OCI-LY7 (cell line): ENCODE data around the gene LCN2. TPM values are rescaled to one million over a fixed set of nuclear protein-coding genes. Genes with fewer than 3 reads are reported as not detected.

Experiments
- BruUV-seq: library from RNA; stranded (reverse); fragments of 400-500 nt; replicated peaks from 2 replicates; lab custom pipeline; 2021; lab: Mats Ljungman, UMichigan
- CTCF ChIA-PET: fragments of 300-600 bp; sonication (Branson Sonifier 250); formaldehyde crosslinking; loops from one replicate; lab custom pipeline; 2022; ENCODE audit warnings: antibody characterized with exemption; ENCODE audit not compliant: unreplicated experiment; lab: Charles Lee
- POLR2A ChIA-PET: fragments of 300-600 bp; sonication (Branson Sonifier 250); formaldehyde crosslinking; loops from one replicate; lab custom pipeline; 2022; ENCODE audit warnings: antibody characterized with exemption; lab: Charles Lee
- DNase-seq: peaks from one replicate; pipeline ENCODE4 v3.0.0-alpha.2; 2015; ENCODE audit warnings: low spot score
- H2AFZ ChIP-seq: fragments of 200-600 bp; sonication (generic), shearing (Covaris generic); 2 replicates; pipeline ENCODE4 v1.6.1; 2014; ENCODE audit warnings: mild to moderate bottlenecking, antibody characterized with exemption, low read length, moderate library complexity
- H3K27ac ChIP-seq: fragments of 200-600 bp; sonication (generic); 2 replicates; pipeline ENCODE4 v1.5.1; 2014; ENCODE audit warnings: mixed run types, low read depth, mild to moderate bottlenecking, moderate library complexity, low read length, inconsistent platforms; ENCODE audit not compliant: poor library complexity, severe bottlenecking
- H3K36me3 ChIP-seq: fragments of 200-600 bp; sonication (generic); 2 replicates; pipeline ENCODE4 v1.6.1; 2014; ENCODE audit warnings: mild to moderate bottlenecking, antibody characterized with exemption, low read length, moderate library complexity, mixed read lengths; ENCODE audit not compliant: insufficient read depth
- H3K4me1 ChIP-seq: fragments of 200-600 bp; sonication (generic); 2 replicates; pipeline ENCODE4 v1.5.1; 2014; ENCODE audit warnings: mild to moderate bottlenecking, low read length; ENCODE audit not compliant: insufficient read depth, poor library complexity, severe bottlenecking
- H3K4me2 ChIP-seq: fragments of 200-600 bp; sonication (generic); 2 replicates; pipeline ENCODE4 v1.6.1; 2014; ENCODE audit warnings: mild to moderate bottlenecking, low read length
- H3K4me3 ChIP-seq: fragments of 200-600 bp; sonication (generic); 2 replicates; pipeline ENCODE4 v1.5.1; 2014; ENCODE audit warnings: mild to moderate bottlenecking, low read depth, low read length; ENCODE audit not compliant: poor library complexity, severe bottlenecking
- H3K79me2 ChIP-seq: fragments of 200-600 bp; sonication (generic); 2 replicates; pipeline ENCODE4 v1.6.1; 2016; ENCODE audit warnings: low read depth, mild to moderate bottlenecking, low read length, moderate library complexity, mixed read lengths; ENCODE audit not compliant: insufficient read depth
- H3K9me2 ChIP-seq: fragments of 200-600 bp; sonication (generic); 2 replicates; pipeline ENCODE4 v1.6.1; 2016; ENCODE audit warnings: mild to moderate bottlenecking, low read length, mixed read lengths; ENCODE audit not compliant: insufficient read depth
- H3K9me3 ChIP-seq: fragments of 200-600 bp; sonication (generic); 2 replicates; pipeline ENCODE4 v1.6.1; 2014; ENCODE audit warnings: mild to moderate bottlenecking, mixed run types, low read length, mixed read lengths
- H4K20me1 ChIP-seq: fragments of 200-600 bp; sonication (generic); 2 replicates; pipeline ENCODE4 v1.6.1; 2014; ENCODE audit warnings: mild to moderate bottlenecking, antibody characterized with exemption, low read length, moderate library complexity, mixed read lengths; ENCODE audit not compliant: insufficient read depth
- EZH2phosphoT487 ChIP-seq: fragments of 200-600 bp; sonication (generic); IDR thresholded peaks from 2 replicates; pipeline ENCODE4 v1.6.1; 2018; ENCODE audit warnings: low read depth, borderline replicate concordance, mild to moderate bottlenecking, mixed run types, antibody characterized with exemption, low read length, moderate library complexity, mixed read lengths
- intact Hi-C: fragments of 100-400 bp; cut with micrococcal nuclease; formaldehyde crosslinking; loops from one replicate; pipeline ENCODE4 v1.10.0; 2022; ENCODE audit not compliant: unreplicated experiment
- total RNA-seq, 2 experiments: library from RNA; depleted of rRNA in 1 of 2; stranded (reverse); fragments of >200 nt in 1 of 2; shearing (Covaris generic) in 1 of 2; gene quantifications; 2 replicates each; pipeline ENCODE4 v1.2.3, GENCODE V29; 2014 to 2022
- TF ChIP-seq, protein P1 (sequence below): fragments of 200-600 bp; sonication (generic); conservative IDR thresholded peaks from 2 replicates; pipeline ENCODE4 v1.5.1; 2014; ENCODE audit warnings: mild to moderate bottlenecking, antibody characterized with exemption, low read length, moderate library complexity, mixed read lengths

The LCN2 gene
- total RNA-seq, 2 experiments from 2014 or later = not detected

DNA sequence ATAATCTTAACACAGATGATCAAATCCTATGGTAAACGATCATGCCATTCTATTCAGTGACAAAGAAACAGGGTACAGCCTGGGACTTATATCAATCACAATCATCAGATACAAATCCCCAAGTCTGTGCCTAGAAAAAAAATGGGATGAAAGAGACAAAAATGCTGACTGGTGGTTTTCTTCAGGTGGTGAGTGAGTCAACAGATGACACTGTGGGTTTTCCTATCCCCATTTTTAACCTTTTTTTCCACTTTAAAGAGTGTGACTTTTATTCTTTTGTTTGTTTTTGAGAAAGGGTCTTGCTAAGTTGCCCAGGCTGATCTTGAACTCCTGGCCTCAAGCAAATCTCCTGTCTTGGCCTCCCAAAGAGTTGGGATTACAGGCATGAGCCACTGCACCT lies 39.0 kb downstream of the LCN2 start:
- Histone ChIP-seq H4K20me1 (no peaks in the 10 kb centered on the region), H3K4me1 (peaks cover 21% of the 10 kb centered on the region), H3K36me3 (peaks cover 44% of the 10 kb centered on the region), H3K9me2 (no peaks in the 10 kb centered on the region), H3K4me3 (no peak overlapping the region), H3K79me2 (no peaks in the 10 kb centered on the region), H3K27ac (no peak overlapping the region), H3K9me3 (no peaks in the 10 kb centered on the region), H2AFZ (no peak overlapping the region), H3K4me2 (no peak overlapping the region)
- TF ChIP-seq EZH2phosphoT487 = no peak
- TF ChIP-seq, protein P1, sequence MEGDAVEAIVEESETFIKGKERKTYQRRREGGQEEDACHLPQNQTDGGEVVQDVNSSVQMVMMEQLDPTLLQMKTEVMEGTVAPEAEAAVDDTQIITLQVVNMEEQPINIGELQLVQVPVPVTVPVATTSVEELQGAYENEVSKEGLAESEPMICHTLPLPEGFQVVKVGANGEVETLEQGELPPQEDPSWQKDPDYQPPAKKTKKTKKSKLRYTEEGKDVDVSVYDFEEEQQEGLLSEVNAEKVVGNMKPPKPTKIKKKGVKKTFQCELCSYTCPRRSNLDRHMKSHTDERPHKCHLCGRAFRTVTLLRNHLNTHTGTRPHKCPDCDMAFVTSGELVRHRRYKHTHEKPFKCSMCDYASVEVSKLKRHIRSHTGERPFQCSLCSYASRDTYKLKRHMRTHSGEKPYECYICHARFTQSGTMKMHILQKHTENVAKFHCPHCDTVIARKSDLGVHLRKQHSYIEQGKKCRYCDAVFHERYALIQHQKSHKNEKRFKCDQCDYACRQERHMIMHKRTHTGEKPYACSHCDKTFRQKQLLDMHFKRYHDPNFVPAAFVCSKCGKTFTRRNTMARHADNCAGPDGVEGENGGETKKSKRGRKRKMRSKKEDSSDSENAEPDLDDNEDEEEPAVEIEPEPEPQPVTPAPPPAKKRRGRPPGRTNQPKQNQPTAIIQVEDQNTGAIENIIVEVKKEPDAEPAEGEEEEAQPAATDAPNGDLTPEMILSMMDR = no peak
- POLR2A ChIA-PET = interaction anchor here (0.6 to 0.8 kb wide), 2 partner anchors 50 to 630 kb away, joined by 3 read pairs; partner anchors contain the start of gene ENDOG
- no TSS peak for BruUV-seq
- no peak for DNase-seq
- CTCF ChIA-PET = no interaction called here
- intact Hi-C loops = no loop called here

GRCh38 chr9:128190013-128190412 lies 40.8 kb downstream of the LCN2 start:
- H3K79me2 ChIP-seq = no peaks in the 10 kb centered on the region
- peak overlapping the region; percentile 74 for H3K4me2 ChIP-seq
- H3K9me3 ChIP-seq = no peaks in the 10 kb centered on the region
- no peak overlapping the region for H2AFZ ChIP-seq
- intact Hi-C loops = loop anchor here (5.0 kb wide), 1 partner anchor 63 kb away; the partner anchor contains the start of gene PTGES2
- peaks cover 21% of the 10 kb centered on the region for H3K4me1 ChIP-seq
- H3K27ac ChIP-seq = peak overlapping the region; percentile 17
- DNase-seq = peak; percentile 47
- H3K9me2 ChIP-seq = no peaks in the 10 kb centered on the region
- CTCF ChIA-PET = interaction anchor here (0.5 kb wide), 1 partner anchor 53 kb away, joined by 3 read pairs; no protein-coding TSS in a partner anchor
- H3K36me3 ChIP-seq = peaks cover 34% of the 10 kb centered on the region
- POLR2A ChIA-PET = interaction anchor here (0.8 to 0.9 kb wide), 2 partner anchors 9 to 10 kb away, joined by 3 to 5 read pairs; no protein-coding TSS in a partner anchor
- TF ChIP-seq, protein P1 = no peak
- no peak for TF ChIP-seq EZH2phosphoT487
- no peaks in the 10 kb centered on the region for H4K20me1 ChIP-seq
- peak overlapping the region; percentile 73 for H3K4me3 ChIP-seq
- BruUV-seq = no TSS peak
